ENCODE measurements around the gene CENPH.

GRCh38 chr5:69202497-69202896 is 13.1 kb downstream of the CENPH start:
- no peak for TF ChIP-seq GATA2 (IDR thresholded peaks at IDR 0.05; ENCODE audit: low read depth, low read length)
- TF ChIP-seq GATA3 (IDR thresholded peaks at IDR 0.05; ENCODE audit: low read depth, low read length): no peak
